Measurements from ENCODE around the gene CDK7. TPM values are rescaled to one million over a fixed set of nuclear protein-coding genes. Genes with fewer than 3 reads are reported as not detected.

CDK7 gene
- total and polyA plus RNA-seq, 9 of the 15 experiments (the other 6 are each of a cell fraction or from before 2014, with no cell fraction given): 41.7 to 143 (median 65.3) TPM

GRCh38 chr5:69189162-69190086 lies 45.3 kb upstream of the CDK7 start, which contains the start of gene CENPH (continued):
- no peak for TF ChIP-seq CHD7 (IDR thresholded peaks at IDR 0.05; ENCODE audit: low read depth, low read length)
- TF ChIP-seq HSF4 (CRISPR knock-in tag; IDR thresholded peaks at IDR 0.05; ENCODE audit: borderline replicate concordance): no peak
- TF ChIP-seq EGR1 (conservative IDR thresholded peaks at IDR 0.05): peak; percentile 82
- 0 out of 2 replicates have a peak, but pooled peaks have one; percentile 10 for TF ChIP-seq TCF3 (CRISPR knock-in tag; IDR thresholded peaks at IDR 0.05)
- peak; percentile 29; the same call in 1 of the 2 replicates for TF ChIP-seq HMGXB4 (CRISPR knock-in tag; IDR thresholded peaks at IDR 0.05)
- TF ChIP-seq SIN3A (IDR thresholded peaks at IDR 0.05; ENCODE audit: borderline replicate concordance in 2 of 2, control insufficient read depth in 1 of 2, low read depth in 2 of 2, low read length in 2 of 2): peak; percentile 17 to 85; a peak in 1 of 4 replicates
- TF ChIP-seq FOXJ2 (tag; IDR thresholded peaks at IDR 0.05): peak; percentile 99
- peak; percentile 86 for TF ChIP-seq E2F4 (CRISPR knock-in tag; IDR thresholded peaks at IDR 0.05; ENCODE audit: low read depth)

Measured in K562 (cell line).